GM12872 (cell line): Measurements from ENCODE around the gene HERC3.

Experiments
- CTCF ChIP-seq: IDR thresholded peaks from 3 replicates; pipeline ENCODE4 v1.5.1; 2011; ENCODE audit warnings: low read depth, mild to moderate bottlenecking, low read length, moderate library complexity; ENCODE audit not compliant: insufficient read depth

The HERC3 gene

GRCh38 chr4:88582493-88582892 lies 9.8 kb upstream of the HERC3 start:
- TF ChIP-seq CTCF: no peak

DNA sequence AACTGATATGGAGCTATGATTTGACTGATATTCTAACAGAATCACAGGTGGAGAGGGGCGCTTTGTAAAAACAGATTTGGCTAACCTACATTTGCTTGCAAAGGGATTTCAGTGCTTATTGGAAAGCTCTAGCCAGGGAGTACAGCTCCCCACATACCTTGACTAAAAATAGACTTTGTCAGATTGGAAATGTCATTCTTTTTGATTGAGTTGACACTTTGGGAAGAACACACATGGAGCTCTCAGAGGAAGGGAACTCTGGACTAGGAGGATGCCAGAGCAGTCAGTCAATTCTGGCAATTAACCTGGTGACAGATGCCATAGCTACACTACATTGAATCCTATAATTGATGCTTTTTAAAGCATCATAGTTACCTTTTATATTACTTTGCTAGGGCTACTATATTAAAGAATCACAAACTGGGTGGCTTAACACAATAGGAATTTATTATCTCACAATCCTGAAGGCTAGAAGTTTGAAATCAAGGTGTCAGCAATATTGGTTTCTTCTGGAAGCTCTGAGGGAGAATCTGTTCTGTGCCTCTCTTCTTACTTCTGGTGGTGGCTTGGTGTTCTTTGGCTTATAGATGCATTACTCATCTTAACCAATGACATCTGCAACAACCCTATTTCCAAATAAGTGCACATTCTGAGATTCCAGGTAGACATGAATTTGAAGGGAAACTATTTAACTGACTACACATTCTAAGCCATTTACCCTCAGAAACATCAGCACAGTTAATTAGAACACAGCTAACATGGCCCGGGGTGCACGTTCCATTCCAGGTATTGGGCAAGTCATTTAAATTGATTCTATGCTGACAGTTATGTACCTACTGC lies 8.4 kb upstream of the HERC3 start:
- TF ChIP-seq CTCF: no peak

GRCh38 chr4:88584471-88584900 lies 7.8 kb upstream of the HERC3 start:
- no peak for TF ChIP-seq CTCF

DNA sequence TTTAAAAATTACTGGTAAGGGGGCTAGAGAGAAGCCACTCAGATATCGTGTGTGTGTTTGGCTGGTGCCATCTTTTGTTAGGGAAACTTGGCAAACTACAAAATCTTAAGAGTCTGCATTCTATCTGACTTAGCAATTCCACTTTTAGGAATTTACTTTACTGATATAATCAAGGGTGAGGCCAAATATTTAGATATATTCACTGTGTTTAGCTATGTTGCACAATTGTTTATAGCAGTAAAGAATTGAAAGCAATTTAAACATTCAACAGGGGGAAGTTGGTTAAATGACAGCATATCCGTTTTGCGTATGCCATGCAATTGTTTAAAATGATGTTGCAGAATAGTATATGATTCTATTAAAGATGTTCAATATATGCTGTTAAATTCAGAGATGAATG lies 6.4 kb upstream of the HERC3 start:
- no peak for TF ChIP-seq CTCF

DNA sequence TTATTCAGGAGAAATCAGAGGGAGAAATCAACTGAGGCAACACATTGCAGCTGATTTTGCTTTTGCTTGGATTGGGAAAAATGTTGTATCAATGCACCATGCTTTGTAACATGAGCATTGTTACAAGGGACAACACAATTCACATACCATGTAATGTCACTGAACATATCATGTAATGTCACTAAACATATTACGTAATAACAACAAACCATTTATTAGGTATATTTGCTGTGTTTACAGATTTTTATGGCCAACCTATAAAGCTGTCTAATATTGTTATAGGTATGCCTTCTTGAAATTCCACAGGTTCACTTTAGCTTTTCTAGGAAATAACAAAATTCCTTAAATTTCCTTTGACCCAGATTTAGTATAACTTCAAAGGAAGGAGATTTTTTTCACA lies 5.0 kb upstream of the HERC3 start:
- TF ChIP-seq CTCF: no peak

DNA sequence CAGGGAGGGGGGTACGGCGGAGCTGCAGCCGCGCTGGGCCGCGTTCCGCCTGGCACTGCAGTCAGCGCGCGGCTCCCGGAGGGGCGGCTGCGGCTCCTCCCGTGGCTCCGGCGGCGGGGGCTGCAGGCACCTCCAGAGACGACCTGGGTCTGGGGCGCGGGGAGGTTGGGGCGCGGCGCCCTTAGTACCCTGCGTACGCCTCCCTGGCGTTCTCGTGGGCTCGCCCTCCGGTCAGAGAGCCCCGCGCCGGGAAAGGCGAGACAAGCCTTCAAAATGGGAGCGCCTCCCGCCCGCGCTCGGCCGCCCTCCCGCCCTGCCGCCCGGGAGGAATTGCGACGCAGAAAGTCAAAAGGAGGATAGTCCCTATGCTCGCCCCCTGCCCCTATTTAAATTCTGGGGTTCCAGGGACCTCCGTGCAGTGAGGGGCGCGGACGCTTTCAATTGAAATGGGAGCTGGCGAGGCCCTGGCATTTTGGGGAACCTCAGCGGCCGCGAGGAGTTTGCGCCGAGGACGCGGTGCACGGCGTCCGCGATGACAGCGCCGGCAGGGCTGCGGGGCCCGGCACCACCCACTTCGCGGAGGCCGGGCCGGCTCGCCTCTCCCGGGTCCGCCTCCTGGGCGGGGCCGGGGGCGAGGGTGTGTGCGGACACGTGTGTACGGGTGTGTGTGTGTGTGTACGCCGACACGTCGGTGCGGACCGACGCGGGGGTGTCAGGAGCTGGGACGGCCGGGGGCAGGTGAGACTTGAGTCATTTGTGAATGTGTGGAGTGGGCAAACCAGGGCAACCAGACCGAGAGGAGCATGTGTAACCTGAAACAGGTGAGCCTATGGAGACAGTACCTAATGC lies 544 bp downstream of the HERC3 start:
- TF ChIP-seq CTCF: no peak

DNA sequence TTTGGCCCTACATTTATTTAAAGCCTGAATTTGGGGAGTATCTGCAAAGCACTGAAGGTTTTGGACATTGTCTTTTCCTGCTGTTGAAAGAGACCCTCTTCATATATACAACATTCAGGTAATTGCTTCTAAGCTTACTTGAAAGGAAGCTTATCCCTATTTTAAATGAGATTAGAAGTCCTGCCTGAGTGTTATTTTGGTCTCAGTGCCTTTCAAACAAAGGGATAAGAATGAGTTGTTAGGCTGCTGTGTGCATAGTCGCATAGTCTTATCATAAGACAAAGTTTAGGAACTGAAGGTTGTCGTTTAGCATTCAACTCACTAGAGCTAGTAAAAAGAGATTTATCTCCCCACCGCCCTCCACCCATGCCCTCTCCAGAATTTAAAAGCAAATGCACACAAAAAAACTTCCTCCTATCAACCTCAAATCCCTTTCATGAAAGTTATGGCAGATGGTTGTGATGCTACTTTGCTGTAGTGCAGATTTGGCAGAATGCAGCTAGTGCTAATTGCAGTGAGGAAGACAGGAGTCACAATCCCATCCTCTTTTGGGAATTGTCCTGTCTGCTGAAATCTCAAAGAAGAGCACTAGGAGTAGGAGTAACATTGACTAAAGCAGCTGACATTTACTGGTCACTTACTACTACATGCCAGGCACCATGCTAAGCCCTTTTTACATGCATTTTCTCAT lies 5.8 kb downstream of the HERC3 start:
- no peak for TF ChIP-seq CTCF
